Stimulated activated CD4-positive, alpha-beta T cell treated with anti-CD3 and anti-CD28 coated beads, Interleukin-1b, Interleukin-23, amount 100 ng/mL, for 4 hours (primary cell): ENCODE measurements around the gene AMPD1.

ENCODE experiments used
- DNase-seq, 2 donors: peaks; one replicate each; pipeline ENCODE4 v3.0.0-alpha.2; 2020; ENCODE audit warnings: low read depth in 2 of 2

The AMPD1 gene

DNA sequence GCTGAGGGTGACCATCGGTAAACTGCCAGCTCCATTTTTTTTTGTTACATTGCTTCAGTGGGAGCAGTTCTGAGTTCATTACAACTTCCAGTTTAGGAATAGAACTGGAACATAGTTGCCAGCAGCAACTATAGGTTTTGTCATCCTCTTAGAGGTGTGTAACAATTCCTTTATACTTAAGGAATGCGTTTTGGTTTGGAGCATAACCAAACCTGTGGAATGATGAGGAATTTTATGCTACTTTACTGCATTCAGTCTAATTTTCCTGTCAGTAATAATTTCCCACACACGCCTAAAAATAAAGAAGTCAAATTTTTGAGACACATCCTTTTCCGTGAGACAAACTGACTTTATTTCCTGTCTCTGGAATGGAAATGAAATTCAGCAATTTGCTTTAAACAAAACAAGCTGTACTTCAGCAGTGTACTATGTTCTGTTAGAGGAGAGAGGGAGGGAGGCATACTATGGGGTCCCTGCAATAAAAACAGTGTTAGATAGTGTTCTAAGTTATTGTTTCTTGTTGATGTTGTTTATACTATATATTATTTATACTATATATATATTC lies 4.8 kb upstream of the AMPD1 start:
- no peak for DNase-seq

DNA sequence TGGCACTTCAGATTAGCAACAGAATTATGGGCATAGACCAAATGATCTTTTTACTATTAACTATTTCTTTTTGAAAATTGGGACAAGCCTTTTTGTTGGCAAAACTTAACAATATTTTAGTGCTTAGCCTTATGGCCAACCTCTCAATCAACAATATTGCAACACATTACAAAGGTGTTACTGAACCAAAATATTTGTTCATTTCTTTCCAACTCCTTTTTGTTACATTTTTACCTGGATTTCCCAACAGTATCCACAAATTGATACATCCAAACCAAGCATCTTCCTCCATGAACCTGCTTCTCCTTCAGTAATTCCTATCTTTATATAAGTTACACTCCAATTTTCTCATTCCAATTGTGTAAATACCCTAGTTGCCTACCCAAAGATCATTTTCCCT lies 1.5 kb upstream of the AMPD1 start:
- no peak for DNase-seq

DNA sequence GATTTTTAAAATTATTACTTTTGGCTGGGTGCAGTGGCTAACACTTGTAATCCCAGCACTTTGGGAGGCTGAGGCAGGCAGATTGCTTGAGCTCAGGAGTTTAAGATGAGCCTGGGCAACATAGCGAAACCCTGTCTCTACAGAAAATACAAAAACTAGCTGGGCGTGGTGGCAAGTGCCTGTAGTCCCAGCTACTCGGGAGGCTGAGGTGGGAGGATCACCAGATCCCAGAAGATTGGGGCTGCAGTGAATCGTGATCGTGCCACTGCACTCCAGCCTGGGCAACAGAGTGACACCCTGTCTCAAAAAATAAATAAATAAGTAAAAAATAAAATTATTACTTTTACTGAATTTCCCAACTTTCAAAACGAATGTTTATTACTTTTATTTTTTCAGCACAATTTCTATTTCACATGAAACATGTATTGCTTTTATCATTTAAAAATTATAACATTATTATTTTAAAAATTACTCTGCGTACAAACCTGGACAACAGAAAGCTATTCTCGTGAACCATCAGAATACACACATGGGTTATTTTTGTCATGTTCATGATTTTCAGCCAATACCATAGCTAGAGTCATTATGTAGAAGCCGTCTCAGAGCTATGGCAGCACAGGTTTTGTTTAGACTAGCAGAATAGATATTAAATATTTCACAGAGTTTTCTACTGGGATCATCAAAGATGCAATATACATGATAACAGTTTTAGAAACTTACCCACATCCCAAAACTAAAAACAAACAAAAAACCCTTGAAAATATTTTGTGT lies 621 bp downstream of the AMPD1 start:
- no peak for DNase-seq

DNA sequence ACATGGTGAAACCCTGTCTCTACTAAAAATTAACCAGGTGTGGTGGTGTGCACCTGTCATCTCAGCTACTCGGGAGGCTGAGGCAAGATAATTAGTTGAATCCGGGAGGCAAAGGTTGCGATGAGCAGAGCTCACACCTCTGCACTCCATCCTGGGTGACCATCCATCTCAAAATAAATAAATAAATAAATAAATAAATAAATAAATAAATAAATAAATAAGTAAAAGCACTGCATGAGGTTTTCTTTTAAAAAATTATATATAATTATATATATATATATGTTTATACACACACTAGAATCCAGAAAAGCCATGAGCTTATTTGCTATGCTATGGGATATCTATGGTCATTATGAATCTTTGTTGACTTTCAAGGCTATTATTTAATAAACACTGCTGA lies 2.4 kb downstream of the AMPD1 start:
- no peak for DNase-seq

DNA sequence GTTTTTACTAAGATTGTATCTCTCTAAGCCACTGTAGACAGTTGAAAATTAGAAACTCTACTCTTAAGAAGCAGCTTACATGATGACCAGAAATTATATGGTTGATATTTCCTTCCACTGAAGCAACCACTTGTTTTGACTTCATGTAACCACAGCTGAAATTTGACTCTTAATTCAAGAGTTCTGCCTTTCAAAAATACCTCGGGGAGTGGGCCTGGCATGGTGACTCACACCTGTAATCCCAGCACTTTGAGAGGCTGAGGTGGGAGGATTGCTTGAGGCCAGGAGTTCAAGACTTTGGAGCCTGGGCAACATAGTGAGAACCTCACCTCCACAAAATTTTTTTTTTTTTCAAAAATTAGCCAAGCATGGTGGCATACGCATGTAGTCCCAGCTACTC lies 4.3 kb downstream of the AMPD1 start:
- DNase-seq: no peak

DNA sequence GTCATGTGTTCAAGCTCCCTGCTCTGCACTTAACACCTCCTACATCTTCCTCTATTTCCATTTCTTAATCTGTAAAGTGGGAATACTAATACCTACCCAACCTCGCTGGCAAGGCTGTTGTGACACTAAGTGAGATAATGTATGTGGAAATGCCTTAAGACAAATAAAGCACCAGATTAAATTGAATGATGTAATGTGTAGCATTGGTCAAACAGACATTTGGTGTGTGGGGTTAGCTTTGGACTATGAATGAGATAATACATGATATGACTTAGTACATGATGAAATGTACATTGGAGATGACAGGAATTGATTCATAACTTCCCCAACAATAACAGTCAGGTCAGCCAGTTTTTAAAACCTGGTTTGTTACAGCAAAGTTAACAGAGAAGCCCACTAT lies 5.2 kb downstream of the AMPD1 start:
- no peak for DNase-seq

DNA sequence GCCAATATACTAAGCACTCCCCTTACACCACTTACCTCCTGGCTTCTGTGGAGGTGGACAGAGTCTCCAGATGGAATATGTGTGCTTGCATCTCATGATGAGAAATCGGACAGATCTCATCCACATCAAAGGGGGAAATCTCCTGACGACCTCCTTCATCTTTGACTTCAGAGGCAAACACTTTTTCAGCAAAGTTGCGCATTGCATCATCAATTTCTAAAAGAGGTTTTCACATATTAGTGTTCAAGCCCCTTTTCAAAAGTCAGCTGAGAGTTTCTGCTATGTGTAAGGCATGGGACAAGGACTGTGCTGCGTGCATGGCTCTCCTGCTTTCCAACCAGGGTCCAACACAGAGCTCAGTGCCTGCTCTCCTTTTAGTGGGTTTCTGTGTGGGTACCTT lies 6.8 kb downstream of the AMPD1 start:
- no peak for DNase-seq

DNA sequence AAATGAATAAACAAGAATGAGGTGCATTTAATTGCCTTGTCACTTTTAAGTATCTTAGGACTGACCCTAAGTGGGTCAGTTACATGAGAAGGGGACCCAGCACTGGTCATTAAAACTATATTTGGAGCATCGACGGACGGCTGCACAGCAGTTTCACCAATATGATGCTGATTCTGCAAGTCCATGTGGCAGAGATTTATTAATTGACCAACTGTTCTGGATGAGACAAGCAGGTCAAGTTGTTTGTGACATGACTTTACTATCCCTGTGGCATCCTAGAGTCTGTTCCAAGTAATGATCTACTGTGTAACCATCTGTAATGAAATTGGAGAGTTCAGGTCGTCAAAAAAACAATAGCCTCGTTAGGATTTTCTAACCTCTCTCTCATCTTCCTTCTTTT lies 9.5 kb downstream of the AMPD1 start:
- no peak for DNase-seq

DNA sequence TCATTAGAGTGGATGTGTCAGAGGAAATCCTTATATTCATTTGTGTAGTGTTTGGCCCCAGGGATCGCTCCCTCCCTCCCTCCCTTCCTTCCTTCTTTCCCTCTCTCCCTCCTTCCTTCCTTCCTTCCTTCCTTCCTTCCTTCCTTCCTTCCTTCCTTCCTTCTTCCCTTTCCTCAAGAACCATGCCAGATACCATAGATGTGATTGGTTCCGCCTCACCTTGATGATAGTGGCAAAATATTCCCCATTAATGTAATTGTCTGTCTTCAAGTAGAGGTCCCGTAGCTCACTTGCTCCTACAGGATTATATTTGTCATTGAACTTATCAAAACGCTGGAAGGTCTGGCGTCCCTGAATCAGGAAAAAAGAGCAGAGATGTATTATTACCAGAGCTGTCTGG lies 17.7 kb downstream of the AMPD1 start:
- DNase-seq: no peak

DNA sequence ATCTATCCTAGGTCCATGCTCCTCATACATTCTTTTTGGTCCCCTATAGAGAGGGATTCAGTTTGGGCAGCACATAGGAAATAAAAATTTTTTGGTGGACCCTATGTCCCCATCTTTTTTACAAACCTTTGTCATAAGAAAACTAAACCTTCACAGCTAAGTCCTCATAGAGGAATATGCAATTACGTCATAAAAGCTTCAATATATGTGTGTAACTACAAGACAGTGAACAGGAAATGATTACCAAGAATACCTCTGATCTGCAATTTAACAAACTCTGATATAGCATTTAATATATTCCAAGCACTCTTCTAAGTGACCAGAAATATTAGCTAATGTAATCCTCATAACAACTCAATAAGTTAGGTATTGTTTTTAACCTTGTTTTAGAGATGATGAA lies 19.2 kb downstream of the AMPD1 start:
- no peak for DNase-seq

DNA sequence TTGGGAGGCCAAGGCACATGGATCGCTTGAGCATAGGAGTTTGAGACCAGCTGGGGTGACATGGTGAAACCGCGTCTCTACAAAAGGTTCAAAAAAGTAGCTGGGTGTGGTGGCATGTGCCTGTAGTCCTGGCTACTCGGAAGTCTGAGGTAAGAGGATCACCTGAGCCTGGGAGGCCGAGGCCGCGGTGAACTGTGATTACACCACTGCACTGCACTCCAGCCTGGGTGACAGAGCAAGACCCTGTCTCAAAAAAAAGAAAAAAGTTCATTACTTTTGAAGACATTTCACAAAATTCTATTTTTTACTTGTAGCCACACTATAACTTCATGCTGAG lies 23.4 kb downstream of the AMPD1 start:
- no peak for DNase-seq

DNA sequence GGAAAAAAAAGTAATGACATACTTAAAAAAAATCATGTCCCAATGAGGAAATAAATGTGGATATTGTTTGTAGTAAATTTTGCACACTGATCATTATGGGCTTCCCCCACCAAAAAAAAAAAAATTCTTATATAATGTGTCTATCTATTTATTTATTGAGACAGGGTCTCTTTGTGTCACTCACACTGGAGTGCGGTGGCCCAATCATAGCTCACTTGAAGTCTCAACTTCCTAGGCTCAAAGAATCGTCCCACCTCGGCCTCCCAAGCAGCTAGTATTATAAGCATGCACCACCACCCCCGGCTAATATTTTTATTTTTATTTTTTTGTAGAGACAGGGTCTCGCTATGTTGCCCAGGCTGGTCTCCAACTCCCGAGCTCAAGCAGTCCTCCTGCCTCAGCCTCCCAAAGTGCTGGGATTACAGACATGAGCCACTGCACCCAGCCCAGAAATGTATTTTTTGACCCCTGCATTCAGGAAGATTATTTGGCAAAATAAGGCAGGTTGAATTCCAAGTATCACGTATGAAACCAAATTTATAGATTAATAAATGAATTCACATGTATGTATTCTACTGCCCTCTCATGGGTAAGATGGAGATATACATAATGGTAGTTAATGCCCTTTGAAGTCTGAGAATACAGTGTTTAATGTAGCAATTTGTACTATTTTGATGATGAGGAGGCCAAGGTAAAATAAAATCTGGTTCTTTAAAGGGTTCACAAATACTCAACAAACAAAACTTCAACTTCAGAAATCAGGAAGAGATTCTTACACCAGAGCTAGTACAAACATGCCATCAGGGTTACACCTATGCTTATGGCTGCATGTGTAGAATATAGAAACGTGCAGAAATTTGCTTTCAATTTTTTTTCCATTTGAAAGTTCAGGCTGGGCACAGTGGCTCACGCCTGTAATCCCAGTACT lies 24.1 kb downstream of the AMPD1 start:
- DNase-seq: no peak

DNA sequence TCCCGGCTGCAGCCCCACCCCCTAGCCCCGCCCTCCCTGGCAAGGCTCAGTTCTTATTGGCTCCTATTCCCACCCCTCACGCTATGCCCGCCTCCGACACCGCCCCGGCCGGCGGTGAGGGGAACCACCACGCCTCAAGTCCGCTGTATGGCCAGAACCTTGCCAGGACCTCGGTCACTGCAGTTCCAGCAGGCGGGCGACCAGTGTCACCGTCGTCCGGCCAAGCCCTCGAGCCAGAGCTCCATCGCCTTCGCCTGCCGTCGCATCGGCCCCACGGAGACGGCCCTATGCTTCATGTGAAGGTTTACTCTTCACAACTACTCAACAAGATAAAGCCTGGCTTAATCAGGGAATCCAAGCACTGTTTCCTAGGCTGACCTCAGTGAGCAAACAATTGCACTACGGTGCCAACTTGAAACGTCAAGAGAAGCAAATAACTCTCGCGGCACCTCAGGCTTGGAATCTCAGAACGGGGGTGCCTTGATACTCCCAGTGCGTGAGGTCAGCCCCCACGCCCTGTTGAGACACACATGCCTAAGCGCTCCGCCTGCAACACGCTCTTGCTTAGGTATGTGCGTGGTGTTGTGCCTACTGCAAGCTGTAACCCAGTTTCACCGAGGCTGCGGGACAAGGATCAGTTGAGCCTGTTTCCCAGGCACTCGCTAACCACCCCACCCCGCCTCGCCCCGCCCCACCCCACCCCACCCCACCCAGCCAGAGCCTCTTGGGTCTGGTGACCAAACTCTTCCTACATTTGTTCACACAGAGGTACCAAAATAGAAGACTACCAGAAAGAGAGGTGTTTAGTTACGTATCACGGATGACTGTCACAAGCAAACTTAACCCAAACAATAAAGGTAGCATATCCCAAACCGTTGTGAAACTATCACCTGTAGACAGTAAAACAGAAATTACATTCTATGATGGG lies 25.0 kb downstream of the AMPD1 start:
- DNase-seq: peak; percentile 76 to 85

DNA sequence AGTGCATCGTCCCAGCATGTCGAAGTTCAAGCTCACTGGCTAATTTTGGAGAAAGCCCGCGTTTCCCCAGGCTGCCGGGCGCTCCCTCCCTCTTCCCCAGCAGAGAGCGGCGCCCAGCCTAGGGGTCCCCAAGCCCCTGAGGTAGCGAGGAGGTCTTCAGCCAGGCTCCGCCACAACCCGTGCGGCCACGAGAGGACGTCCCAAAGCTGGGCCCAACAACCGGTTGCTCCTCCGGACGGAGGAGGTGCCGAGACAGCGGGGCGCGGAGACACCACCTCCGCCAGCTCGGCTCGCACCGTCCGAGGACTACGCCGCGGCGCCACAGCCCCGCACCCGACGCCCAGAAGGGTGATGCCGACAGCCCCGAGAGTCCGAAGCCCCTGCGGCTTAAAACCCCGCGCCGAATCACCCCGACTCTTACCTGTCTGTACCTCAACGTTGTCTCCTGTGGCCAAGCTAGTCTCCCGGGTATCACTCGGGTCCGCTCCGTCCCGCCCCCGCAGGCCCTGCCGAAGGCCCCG lies 25.7 kb downstream of the AMPD1 start, which contains the start of gene DENND2C:
TSS of gene DENND2C (minus strand) at position 488 of the 521 bp plus-strand sequence. CDS start 44,065 bp downstream, outside the sequence.
- no peak for DNase-seq

DNA sequence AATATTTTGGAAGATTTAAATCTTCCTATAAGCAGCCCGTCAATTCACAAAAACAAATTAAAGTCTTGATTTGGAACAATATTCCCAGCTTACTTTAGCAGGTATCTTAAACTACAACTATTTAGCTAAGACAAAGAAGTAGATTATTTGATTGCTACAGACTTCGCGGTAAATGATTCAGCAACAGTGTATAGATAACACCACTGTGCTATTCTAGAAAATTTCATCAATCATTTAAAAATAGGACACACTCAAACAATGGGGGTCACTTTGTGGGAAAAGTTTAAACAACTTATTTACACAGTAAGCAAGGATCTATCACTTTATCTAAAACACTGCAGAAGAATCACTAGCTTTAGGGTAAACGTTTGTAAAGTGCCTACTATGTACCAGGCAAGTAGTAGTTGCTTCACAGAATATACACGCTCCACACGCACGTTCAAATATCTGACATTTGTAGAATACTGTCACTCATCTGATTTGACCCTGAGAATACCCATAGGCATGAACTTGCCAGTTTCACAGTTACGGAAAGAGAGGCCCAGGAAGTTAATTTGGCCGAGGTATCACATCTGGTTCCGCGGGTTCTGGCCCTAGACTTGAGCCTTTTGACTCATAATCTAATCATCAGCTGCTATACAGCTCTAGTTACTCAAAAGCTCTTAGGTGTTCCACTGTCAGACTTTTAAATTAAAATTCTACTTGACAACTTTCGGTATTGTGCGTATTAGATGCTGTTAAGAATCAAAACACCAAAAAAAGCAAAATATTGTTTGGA lies 26.4 kb downstream of the AMPD1 start:
- no peak for DNase-seq

DNA sequence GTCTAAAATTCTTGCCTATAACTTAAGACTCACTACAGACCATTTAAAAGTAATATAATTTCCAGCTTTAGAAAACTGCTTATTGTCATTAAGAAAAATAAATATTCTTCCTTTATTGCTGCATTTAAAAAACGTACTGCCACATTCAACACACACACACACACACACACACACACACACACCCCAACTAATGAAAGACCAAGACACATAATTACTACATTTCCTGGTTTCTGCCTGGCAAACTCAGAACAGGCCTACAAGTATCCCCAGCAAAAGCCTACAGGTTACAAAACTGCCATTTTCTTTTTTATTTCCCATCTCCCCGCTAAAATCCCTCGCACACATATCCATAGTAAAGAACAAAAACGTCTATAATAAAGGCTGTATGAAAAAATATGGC lies 27.0 kb downstream of the AMPD1 start:
- no peak for DNase-seq

DNA sequence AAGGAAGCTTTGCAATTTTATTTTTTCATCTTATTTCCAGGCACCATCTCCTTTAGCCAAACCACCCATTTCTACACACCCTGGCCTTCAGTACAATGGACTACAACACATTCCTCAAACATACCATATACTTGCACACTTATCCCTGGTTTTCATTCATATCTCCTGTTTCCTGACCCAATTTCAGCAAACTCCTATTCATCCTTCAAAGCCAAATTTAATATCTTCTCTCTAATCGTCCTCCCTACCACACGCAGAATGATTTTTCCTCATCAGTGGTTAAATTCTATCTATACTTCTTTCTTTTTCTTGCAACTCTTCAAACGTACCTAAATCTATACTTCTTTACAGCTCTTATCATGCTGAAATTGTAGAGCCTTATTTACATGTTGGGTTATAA lies 28.4 kb downstream of the AMPD1 start:
- DNase-seq: no peak

DNA sequence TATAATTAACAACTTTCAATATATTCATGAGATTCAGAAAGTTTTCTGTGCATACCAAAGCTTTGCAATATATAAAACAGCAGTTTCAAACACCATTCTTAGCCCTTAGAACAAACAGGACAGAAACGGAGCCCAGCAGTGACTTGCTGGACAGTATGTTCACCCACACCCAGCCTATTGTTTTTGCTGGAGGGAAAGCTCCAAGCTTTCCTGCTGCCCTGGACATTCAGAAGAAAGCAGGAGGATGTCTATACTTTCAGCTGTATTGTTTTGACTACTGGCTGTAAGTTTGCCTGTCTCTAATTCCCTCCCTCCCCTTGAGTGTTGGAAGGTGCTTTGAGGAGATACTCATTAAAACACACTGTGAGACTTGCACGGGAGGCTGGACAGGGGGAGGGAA lies 35.1 kb downstream of the AMPD1 start:
- no peak for DNase-seq

DNA sequence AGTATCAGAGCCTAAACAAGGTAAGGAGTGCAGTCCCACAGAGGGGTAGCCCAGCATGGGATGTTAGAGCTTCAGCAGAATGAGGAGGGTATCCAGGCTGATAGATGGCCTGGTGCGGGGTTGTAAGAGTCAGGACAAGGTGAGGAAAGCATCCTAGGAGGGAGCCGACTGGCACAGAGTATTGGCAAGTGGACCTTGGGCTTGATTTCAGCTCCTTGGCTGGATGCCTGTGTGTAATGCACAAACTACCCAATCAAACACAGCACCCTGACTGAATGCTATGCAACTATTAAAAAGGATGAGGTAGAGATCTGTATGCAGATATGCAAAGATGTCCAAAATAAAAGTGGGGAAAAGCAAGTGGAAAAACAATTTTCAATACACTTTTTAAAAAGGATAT lies 43.5 kb downstream of the AMPD1 start:
- DNase-seq: no peak

DNA sequence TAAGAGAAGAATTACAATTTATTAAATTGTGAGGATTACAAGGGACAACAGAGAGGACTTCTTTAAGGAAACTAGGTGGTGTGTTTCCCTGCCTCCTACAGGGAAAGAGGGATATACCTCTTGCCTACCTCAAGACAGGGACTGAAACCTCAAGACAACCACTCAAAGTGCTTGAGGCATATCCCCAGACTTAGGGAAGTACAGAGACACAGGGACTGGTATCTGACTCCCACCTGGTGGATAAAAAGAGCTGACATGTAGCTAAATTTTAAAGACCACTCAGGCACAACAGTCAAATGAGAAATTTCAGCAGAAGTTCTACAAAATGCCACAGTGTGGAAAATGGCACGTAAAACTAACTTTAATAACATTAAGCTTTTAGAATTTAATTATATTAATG lies 46.8 kb downstream of the AMPD1 start:
- no peak for DNase-seq

DNA sequence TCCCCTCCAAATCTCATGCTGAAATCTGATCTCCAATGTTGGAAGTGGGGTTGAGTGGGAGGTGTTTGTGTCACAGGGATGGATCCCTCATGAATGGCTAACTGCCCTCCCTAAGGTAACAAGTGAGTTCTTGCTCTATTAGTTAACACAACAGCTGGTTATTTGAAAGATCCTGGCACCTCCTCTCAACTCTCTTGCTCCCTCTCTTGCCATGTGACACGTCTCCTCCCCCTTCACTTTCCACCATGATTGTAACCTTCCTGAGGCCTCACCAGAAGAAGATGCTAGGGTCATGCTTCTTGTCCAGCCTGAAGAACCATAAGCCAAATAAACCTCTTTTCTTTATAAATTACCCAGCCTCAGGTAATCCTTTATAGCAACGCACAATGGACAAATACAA lies 54.0 kb downstream of the AMPD1 start:
- no peak for DNase-seq
